GM18499 (cell line): Measurements from ENCODE around the gene OR2F2.
A peak's percentile ranks its signal among the peaks of the same experiment; 100 is the strongest.

Source experiments
- ATAC-seq: cut with Tn5 transposase; IDR thresholded peaks from one replicate; pipeline ENCODE4 v1.9.1; 2021; ENCODE audit warnings: moderate number of reproducible peaks; ENCODE audit not compliant: insufficient read depth, unreplicated experiment

Gene OR2F2

GRCh38 chr7:143934526-143935325 is at the start of gene OR2F2:
OR2F2 (plus strand) TSS chr7:143935233; CDS start chr7:143935233, 0 bp downstream.
- ATAC-seq = no peak

GRCh38 chr7:143885951-143886350 is 49.1 kb upstream of the OR2F2 start:
- ATAC-seq = no peak

GRCh38 chr7:143886826-143887477 is 48.1 kb upstream of the OR2F2 start:
- no peak for ATAC-seq

GRCh38 chr7:143889068-143889467 is 46.0 kb upstream of the OR2F2 start:
- ATAC-seq = no peak

GRCh38 chr7:143890558-143890957 is 44.5 kb upstream of the OR2F2 start:
- no peak for ATAC-seq

GRCh38 chr7:143891457-143891856 is 43.6 kb upstream of the OR2F2 start:
- ATAC-seq = no peak

GRCh38 chr7:143892527-143893300 is 42.3 kb upstream of the OR2F2 start:
- peak; percentile 98 for ATAC-seq

- no peak for ATAC-seq
Observed at GRCh38 chr7:143896667-143897066, 38.4 kb upstream of the OR2F2 start.

GRCh38 chr7:143898810-143899209 is 36.2 kb upstream of the OR2F2 start:
- ATAC-seq = no peak

- ATAC-seq = no peak
Observed at GRCh38 chr7:143900230-143900766, 34.7 kb upstream of the OR2F2 start.

GRCh38 chr7:143901332-143901667 is 33.7 kb upstream of the OR2F2 start:
- ATAC-seq = no peak

- ATAC-seq = peak; percentile 63
Observed at GRCh38 chr7:143901668-143902331, 33.2 kb upstream of the OR2F2 start, which contains the start of gene TCAF1. TCAF1 (minus strand) TSS chr7:143902176; CDS start chr7:143876608, 25,568 bp downstream.

- ATAC-seq = no peak
Observed at GRCh38 chr7:143902332-143902899, 32.6 kb upstream of the OR2F2 start.

GRCh38 chr7:143905509-143905908 is 29.5 kb upstream of the OR2F2 start:
- ATAC-seq = no peak

GRCh38 chr7:143906151-143906550 is 28.9 kb upstream of the OR2F2 start:
- no peak for ATAC-seq

GRCh38 chr7:143906895-143907294 is 28.1 kb upstream of the OR2F2 start:
- ATAC-seq = no peak

GRCh38 chr7:143908120-143908519 is 26.9 kb upstream of the OR2F2 start:
- ATAC-seq = no peak

- ATAC-seq = no peak
Observed at GRCh38 chr7:143909863-143910262, 25.2 kb upstream of the OR2F2 start.

- ATAC-seq = no peak
Observed at GRCh38 chr7:143910473-143911248, 24.4 kb upstream of the OR2F2 start.
